OCI-LY1 (cell line): Measurements from ENCODE around the gene USP24.

Source experiments
- H2AFZ ChIP-seq: fragments of 200-600 bp; sonication (generic), shearing (Covaris generic); 2 replicates; pipeline ENCODE4 v1.6.0; 2014; ENCODE audit warnings: antibody characterized with exemption, mild to moderate bottlenecking, low read length
- H3F3A ChIP-seq: fragments of 200-600 bp; sonication (generic), shearing (Covaris generic); 2 replicates; pipeline ENCODE4 v1.6.0; 2014; ENCODE audit warnings: mild to moderate bottlenecking, antibody characterized with exemption, low read length, moderate library complexity; ENCODE audit not compliant: insufficient read depth
- H3K27ac ChIP-seq: fragments of 200-600 bp; sonication (generic); 2 replicates; pipeline ENCODE4 v1.5.1; 2014; ENCODE audit warnings: low read length, mixed run types, mild to moderate bottlenecking, low read depth; ENCODE audit not compliant: poor library complexity, severe bottlenecking
- H3K27me3 ChIP-seq: fragments of 200-600 bp; sonication (generic); 2 replicates; pipeline ENCODE4 v1.6.0; 2014; ENCODE audit warnings: antibody characterized with exemption, mild to moderate bottlenecking, low read length, moderate library complexity; ENCODE audit not compliant: insufficient read depth
- H3K36me3 ChIP-seq: fragments of 200-600 bp; sonication (generic); 2 replicates; pipeline ENCODE4 v1.6.1; 2014; ENCODE audit warnings: mild to moderate bottlenecking, antibody characterized with exemption, low read length, moderate library complexity, mixed read lengths; ENCODE audit not compliant: insufficient read depth
- H3K4me1 ChIP-seq: fragments of 200-600 bp; sonication (generic); 2 replicates; pipeline ENCODE4 v1.5.1; 2014; ENCODE audit warnings: mild to moderate bottlenecking, low read length, moderate library complexity; ENCODE audit not compliant: insufficient read depth, severe bottlenecking
- H3K4me2 ChIP-seq: fragments of 200-600 bp; sonication (generic), shearing (Covaris generic); 2 replicates; pipeline ENCODE4 v1.6.1; 2014; ENCODE audit warnings: low read length
- H3K4me3 ChIP-seq: fragments of 200-600 bp; sonication (generic); 2 replicates; pipeline ENCODE4 v1.5.1; 2014; ENCODE audit warnings: low read length, low read depth, mild to moderate bottlenecking, mixed read lengths; ENCODE audit not compliant: poor library complexity, severe bottlenecking
- H3K79me2 ChIP-seq: fragments of 200-600 bp; shearing (Covaris generic); 2 replicates; pipeline ENCODE4 v1.6.1; 2016; ENCODE audit warnings: mixed run types, low read length, mixed read lengths; ENCODE audit not compliant: insufficient read depth
- H3K9ac ChIP-seq: fragments of 200-600 bp; sonication (generic), shearing (Covaris generic); 2 replicates; pipeline ENCODE4 v1.6.1; 2014; ENCODE audit warnings: mild to moderate bottlenecking, low read length, mixed read lengths
- H3K9me2 ChIP-seq: fragments of 200-600 bp; sonication (generic), shearing (Covaris generic); 2 replicates; pipeline ENCODE4 v1.6.1; 2014; ENCODE audit warnings: low read depth, mild to moderate bottlenecking, low read length, mixed read lengths
- H3K9me3 ChIP-seq: fragments of 200-600 bp; shearing (Covaris generic); 2 replicates; pipeline ENCODE4 v1.6.1; 2014; ENCODE audit warnings: low read length, mixed read lengths
- H4K20me1 ChIP-seq: fragments of 200-600 bp; sonication (generic), shearing (Covaris generic); 2 replicates; pipeline ENCODE4 v1.6.0; 2016; ENCODE audit warnings: mild to moderate bottlenecking, low read length; ENCODE audit not compliant: insufficient read depth
- CTCF ChIP-seq: fragments of 200-600 bp; sonication (generic), shearing (Covaris generic); IDR thresholded peaks from 2 replicates; pipeline ENCODE4 v1.5.1; 2017; ENCODE audit warnings: mild to moderate bottlenecking, antibody characterized with exemption, low read length, moderate library complexity, mixed read lengths
- EZH2 ChIP-seq: fragments of 200-600 bp; sonication (generic), shearing (Covaris generic); IDR thresholded peaks from 2 replicates; pipeline ENCODE4 v1.8.0; 2017; ENCODE audit warnings: borderline replicate concordance, mixed run types, mild to moderate bottlenecking, antibody characterized with exemption, low read length, moderate library complexity, mixed read lengths

The USP24 gene

DNA sequence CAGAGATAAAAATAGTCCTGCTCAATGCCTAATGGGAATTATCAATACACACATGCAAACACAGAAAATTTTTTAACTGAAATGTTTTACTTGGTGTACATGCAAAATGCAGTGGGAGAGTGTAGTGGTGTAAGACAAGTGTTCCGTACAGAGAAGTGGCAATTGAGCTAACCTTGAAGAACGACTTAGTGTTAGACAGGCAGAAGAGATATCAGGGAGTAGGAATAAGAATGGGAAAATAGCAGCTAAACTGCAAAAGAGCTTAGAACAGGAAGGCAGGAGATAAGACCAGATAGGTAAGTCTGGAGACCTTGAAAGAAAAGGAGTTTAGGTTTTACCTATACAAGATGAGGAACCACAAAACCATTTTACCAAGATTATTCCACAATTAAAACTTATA is 9.0 kb downstream of the USP24 start:
- Histone ChIP-seq H2AFZ (no peak overlapping the region), H3K36me3 (peaks cover 8% of the 10 kb centered on the region; the same call in 1 of the 2 replicates), H3K9ac (no peak overlapping the region), H3K4me3 (no peak overlapping the region), H3F3A (no peaks in the 10 kb centered on the region), H3K79me2 (peaks cover 75% of the 10 kb centered on the region), H3K27ac (no peak overlapping the region), H4K20me1 (no peaks in the 10 kb centered on the region), H3K4me1 (peaks cover 25% of the 10 kb centered on the region), H3K4me2 (no peak overlapping the region), H3K27me3 (no peaks in the 10 kb centered on the region), H3K9me3 (no peaks in the 10 kb centered on the region), H3K9me2 (no peaks in the 10 kb centered on the region)
- TF ChIP-seq CTCF (no peak), EZH2 (no peak)

GRCh38 chr1:55204997-55205396 is 10.2 kb downstream of the USP24 start:
- H3F3A ChIP-seq = no peaks in the 10 kb centered on the region
- no peaks in the 10 kb centered on the region for H4K20me1 ChIP-seq
- peaks cover 13% of the 10 kb centered on the region for H3K4me1 ChIP-seq
- no peak for TF ChIP-seq CTCF
- no peak for TF ChIP-seq EZH2
- H3K4me2 ChIP-seq = no peak overlapping the region
- no peaks in the 10 kb centered on the region for H3K27me3 ChIP-seq
- H3K9me3 ChIP-seq = no peaks in the 10 kb centered on the region
- peaks cover 63% of the 10 kb centered on the region for H3K79me2 ChIP-seq
- H2AFZ ChIP-seq = no peak overlapping the region
- H3K9me2 ChIP-seq = no peaks in the 10 kb centered on the region
- H3K27ac ChIP-seq = no peak overlapping the region
- no peak overlapping the region for H3K4me3 ChIP-seq
- H3K36me3 ChIP-seq = peaks cover 8% of the 10 kb centered on the region; the same call in 1 of the 2 replicates
- H3K9ac ChIP-seq = no peak overlapping the region

GRCh38 chr1:55203064-55203463 is 12.1 kb downstream of the USP24 start:
- Histone ChIP-seq H4K20me1 (no peaks in the 10 kb centered on the region), H3K4me3 (no peak overlapping the region), H3F3A (no peaks in the 10 kb centered on the region), H3K9me2 (no peaks in the 10 kb centered on the region), H3K9ac (no peak overlapping the region), H3K27ac (no peak overlapping the region), H3K27me3 (no peaks in the 10 kb centered on the region), H3K79me2 (peaks cover 47% of the 10 kb centered on the region), H3K36me3 (peaks cover 14% of the 10 kb centered on the region; the same call in 1 of the 2 replicates), H3K4me2 (no peak overlapping the region), H3K9me3 (no peaks in the 10 kb centered on the region), H3K4me1 (no peaks in the 10 kb centered on the region), H2AFZ (no peak overlapping the region)
- no peak for TF ChIP-seq CTCF
- TF ChIP-seq EZH2 = no peak
